Measurements from ENCODE around the gene TYROBP.

The TYROBP gene

GRCh38 chr19:35921012-35921411, 12.9 kb upstream of the TYROBP start:
- H4K91ac ChIP-seq (ENCODE audit: low read depth, low read length, poor library complexity): no peak overlapping the region
- H3K9ac ChIP-seq (ENCODE audit: low read depth, low read length, poor library complexity): no peak overlapping the region
- H3K18ac ChIP-seq (ENCODE audit: low read length): no peak overlapping the region
- no peak overlapping the region for H2AK5ac ChIP-seq (ENCODE audit: low read depth, low read length)
- no peak overlapping the region for H4K8ac ChIP-seq (ENCODE audit: low read depth, low read length)
- H3K23ac ChIP-seq (ENCODE audit: low read depth, low read length, poor library complexity): no peak overlapping the region
- peaks cover 0 to 4% of the 10 kb centered on the region in 2 donors for H3K9me3 ChIP-seq (replicated peaks in 1 of 2; ENCODE audit: control insufficient read depth in 2 of 2, insufficient read depth in 1 of 2, low read depth in 1 of 2, low read length in 2 of 2)
- H3K14ac ChIP-seq (ENCODE audit: low read length): no peak overlapping the region
- no peaks in the 10 kb centered on the region for H3K79me1 ChIP-seq (ENCODE audit: low read depth, low read length)
- no peak overlapping the region for H2BK5ac ChIP-seq (ENCODE audit: low read length)
- no CpG with 5 or more reads among the region's 6 CpGs for WGBS, 2 donors (ENCODE audit: extremely low coverage in 2 of 2, insufficient read length in 2 of 2, insufficient replicate concordance in 1 of 2)
- no peak overlapping the region for H3K4ac ChIP-seq (ENCODE audit: low read length)
- no peak overlapping the region for H3K4me3 ChIP-seq (ENCODE audit: low read length in 2 of 2)
- H2BK12ac ChIP-seq (ENCODE audit: low read length): no peak overlapping the region
- DNase-seq (ENCODE audit: low spot score): no peak
- no peak overlapping the region for H2BK120ac ChIP-seq (ENCODE audit: low read depth, low read length)
- no peak overlapping the region for H2AFZ ChIP-seq (ENCODE audit: low read length)
- H2BK15ac ChIP-seq (ENCODE audit: low read length): no peak overlapping the region
- H3K4me2 ChIP-seq (ENCODE audit: insufficient read depth, low read length, poor library complexity, severe bottlenecking): no peak overlapping the region
- H3K27ac ChIP-seq (replicated peaks; ENCODE audit: low read length): no peak overlapping the region
- H3K27me3 ChIP-seq (ENCODE audit: control insufficient read depth in 3 of 3, insufficient read depth in 3 of 3, low read depth in 1 of 3, low read length in 3 of 3): peaks cover 0 to 5% (median 1%) of the 10 kb centered on the region in 3 experiments
- H3K36me3 ChIP-seq (replicated peaks in 1 of 2; ENCODE audit: control insufficient read depth in 2 of 2, insufficient read depth in 2 of 2, low read length in 2 of 2): no peaks in the 10 kb centered on the region
- H3K4me1 ChIP-seq (ENCODE audit: control insufficient read depth in 2 of 2, insufficient read depth in 1 of 2, low read depth in 1 of 2, low read length in 2 of 2): no peaks in the 10 kb centered on the region

- Histone ChIP-seq H3K27me3 (ENCODE audit: control insufficient read depth in 3 of 3, insufficient read depth in 3 of 3, low read depth in 1 of 3, low read length in 3 of 3) (peaks cover 0 to 5% (median 1%) of the 10 kb centered on the region in 3 experiments), H2BK12ac (ENCODE audit: low read length) (no peak overlapping the region), H3K9me3 (replicated peaks in 1 of 2; ENCODE audit: control insufficient read depth in 2 of 2, insufficient read depth in 1 of 2, low read depth in 1 of 2, low read length in 2 of 2) (peaks cover 0 to 2% of the 10 kb centered on the region in 2 donors), H2BK5ac (ENCODE audit: low read length) (no peak overlapping the region), H3K23ac (ENCODE audit: low read depth, low read length, poor library complexity) (no peak overlapping the region), H2BK15ac (ENCODE audit: low read length) (no peak overlapping the region), H4K91ac (ENCODE audit: low read depth, low read length, poor library complexity) (no peak overlapping the region), H3K36me3 (replicated peaks in 1 of 2; ENCODE audit: control insufficient read depth in 2 of 2, insufficient read depth in 2 of 2, low read length in 2 of 2) (no peaks in the 10 kb centered on the region), H2AK5ac (ENCODE audit: low read depth, low read length) (no peak overlapping the region), H3K14ac (ENCODE audit: low read length) (no peak overlapping the region), H3K4me3 (ENCODE audit: low read length in 2 of 2) (no peak overlapping the region), H3K27ac (replicated peaks; ENCODE audit: low read length) (no peak overlapping the region), H3K79me1 (ENCODE audit: low read depth, low read length) (no peaks in the 10 kb centered on the region), H4K8ac (ENCODE audit: low read depth, low read length) (no peak overlapping the region), H3K4me2 (ENCODE audit: insufficient read depth, low read length, poor library complexity, severe bottlenecking) (no peak overlapping the region), H2AFZ (ENCODE audit: low read length) (no peak overlapping the region), H3K4me1 (ENCODE audit: control insufficient read depth in 2 of 2, insufficient read depth in 1 of 2, low read depth in 1 of 2, low read length in 2 of 2) (no peaks in the 10 kb centered on the region), H3K4ac (ENCODE audit: low read length) (no peak overlapping the region), H3K18ac (ENCODE audit: low read length) (no peak overlapping the region), H3K9ac (ENCODE audit: low read depth, low read length, poor library complexity) (no peak overlapping the region), H2BK120ac (ENCODE audit: low read depth, low read length) (no peak overlapping the region)
- WGBS, 2 donors (ENCODE audit: extremely low coverage in 2 of 2, insufficient read length in 2 of 2, insufficient replicate concordance in 1 of 2): no CpG with 5 or more reads among the region's 11 CpGs
- no peak for DNase-seq (ENCODE audit: low spot score)
Measured at GRCh38 chr19:35919306-35919705, 11.2 kb upstream of the TYROBP start.

GRCh38 chr19:35915443-35915842, 7.3 kb upstream of the TYROBP start:
- H3K9me3 ChIP-seq (replicated peaks in 1 of 2; ENCODE audit: control insufficient read depth in 2 of 2, insufficient read depth in 1 of 2, low read depth in 1 of 2, low read length in 2 of 2): peaks cover 0 to 2% of the 10 kb centered on the region in 2 donors
- H3K9ac ChIP-seq (ENCODE audit: low read depth, low read length, poor library complexity): no peak overlapping the region
- no peaks in the 10 kb centered on the region for H3K4me1 ChIP-seq (ENCODE audit: control insufficient read depth in 2 of 2, insufficient read depth in 1 of 2, low read depth in 1 of 2, low read length in 2 of 2)
- no peaks in the 10 kb centered on the region for H3K79me1 ChIP-seq (ENCODE audit: low read depth, low read length)
- H2AFZ ChIP-seq (ENCODE audit: low read length): no peak overlapping the region
- WGBS, 2 donors (ENCODE audit: extremely low coverage in 2 of 2, insufficient read length in 2 of 2, insufficient replicate concordance in 1 of 2): no CpG with 5 or more reads among the region's 3 CpGs
- no peak overlapping the region for H2BK15ac ChIP-seq (ENCODE audit: low read length)
- no peak overlapping the region for H3K23ac ChIP-seq (ENCODE audit: low read depth, low read length, poor library complexity)
- no peak for DNase-seq (ENCODE audit: low spot score)
- no peak overlapping the region for H2BK120ac ChIP-seq (ENCODE audit: low read depth, low read length)
- H3K18ac ChIP-seq (ENCODE audit: low read length): no peak overlapping the region
- no peak overlapping the region for H3K4ac ChIP-seq (ENCODE audit: low read length)
- H2BK5ac ChIP-seq (ENCODE audit: low read length): no peak overlapping the region
- no peak overlapping the region for H4K8ac ChIP-seq (ENCODE audit: low read depth, low read length)
- peaks cover 0 to 5% (median 1%) of the 10 kb centered on the region in 3 experiments for H3K27me3 ChIP-seq (ENCODE audit: control insufficient read depth in 3 of 3, insufficient read depth in 3 of 3, low read depth in 1 of 3, low read length in 3 of 3)
- H4K91ac ChIP-seq (ENCODE audit: low read depth, low read length, poor library complexity): no peak overlapping the region
- no peak overlapping the region for H3K14ac ChIP-seq (ENCODE audit: low read length)
- no peaks in the 10 kb centered on the region for H3K36me3 ChIP-seq (replicated peaks in 1 of 2; ENCODE audit: control insufficient read depth in 2 of 2, insufficient read depth in 2 of 2, low read length in 2 of 2)
- no peak overlapping the region for H2AK5ac ChIP-seq (ENCODE audit: low read depth, low read length)
- no peak overlapping the region for H2BK12ac ChIP-seq (ENCODE audit: low read length)
- no peak overlapping the region for H3K27ac ChIP-seq (replicated peaks; ENCODE audit: low read length)
- H3K4me2 ChIP-seq (ENCODE audit: insufficient read depth, low read length, poor library complexity, severe bottlenecking): no peak overlapping the region
- H3K4me3 ChIP-seq (ENCODE audit: low read length in 2 of 2): no peak overlapping the region

GRCh38 chr19:35913589-35913988, 5.5 kb upstream of the TYROBP start:
- no peak overlapping the region for H2BK12ac ChIP-seq (ENCODE audit: low read length)
- no peak overlapping the region for H3K9ac ChIP-seq (ENCODE audit: low read depth, low read length, poor library complexity)
- no peak overlapping the region for H3K27ac ChIP-seq (replicated peaks; ENCODE audit: low read length)
- H2BK120ac ChIP-seq (ENCODE audit: low read depth, low read length): no peak overlapping the region
- peaks cover 0 to 2% of the 10 kb centered on the region in 2 donors for H3K4me1 ChIP-seq (ENCODE audit: control insufficient read depth in 2 of 2, insufficient read depth in 1 of 2, low read depth in 1 of 2, low read length in 2 of 2)
- H4K8ac ChIP-seq (ENCODE audit: low read depth, low read length): no peak overlapping the region
- H2AK5ac ChIP-seq (ENCODE audit: low read depth, low read length): no peak overlapping the region
- H3K79me1 ChIP-seq (ENCODE audit: low read depth, low read length): no peaks in the 10 kb centered on the region
- WGBS, 2 donors (ENCODE audit: extremely low coverage in 2 of 2, insufficient read length in 2 of 2, insufficient replicate concordance in 1 of 2): no CpG with 5 or more reads among the region's 7 CpGs
- no peak overlapping the region for H4K91ac ChIP-seq (ENCODE audit: low read depth, low read length, poor library complexity)
- H3K36me3 ChIP-seq (replicated peaks in 1 of 2; ENCODE audit: control insufficient read depth in 2 of 2, insufficient read depth in 2 of 2, low read length in 2 of 2): no peaks in the 10 kb centered on the region
- no peak overlapping the region for H3K23ac ChIP-seq (ENCODE audit: low read depth, low read length, poor library complexity)
- H3K18ac ChIP-seq (ENCODE audit: low read length): no peak overlapping the region
- no peak overlapping the region for H3K4me2 ChIP-seq (ENCODE audit: insufficient read depth, low read length, poor library complexity, severe bottlenecking)
- no peaks in the 10 kb centered on the region for H3K9me3 ChIP-seq (replicated peaks in 1 of 2; ENCODE audit: control insufficient read depth in 2 of 2, insufficient read depth in 1 of 2, low read depth in 1 of 2, low read length in 2 of 2)
- no peak overlapping the region for H2AFZ ChIP-seq (ENCODE audit: low read length)
- no peak overlapping the region for H3K4ac ChIP-seq (ENCODE audit: low read length)
- DNase-seq (ENCODE audit: low spot score): no peak
- peaks cover 0 to 1% (median 0%) of the 10 kb centered on the region in 3 experiments for H3K27me3 ChIP-seq (ENCODE audit: control insufficient read depth in 3 of 3, insufficient read depth in 3 of 3, low read depth in 1 of 3, low read length in 3 of 3)
- H2BK15ac ChIP-seq (ENCODE audit: low read length): no peak overlapping the region
- H3K14ac ChIP-seq (ENCODE audit: low read length): no peak overlapping the region
- no peak overlapping the region for H3K4me3 ChIP-seq (ENCODE audit: low read length in 2 of 2)
- H2BK5ac ChIP-seq (ENCODE audit: low read length): no peak overlapping the region
